Glutamatergic neuron (in vitro differentiated cells): ENCODE data around the gene ANK3. TPM values are rescaled to one million over a fixed set of nuclear protein-coding genes. Genes with fewer than 3 reads are reported as not detected.

Experiments
- DNase-seq: peaks from one replicate; pipeline ENCODE4 v3.0.0; 2022
- H3K27ac Mint-ChIP-seq: one replicate; pipeline ENCODE4 v1.8.0; 2020; ENCODE audit warnings: mild to moderate bottlenecking, mixed read lengths, inconsistent platforms; ENCODE audit not compliant: unreplicated experiment
- H3K27me3 Mint-ChIP-seq: one replicate; pipeline ENCODE4 v1.8.0; 2020; ENCODE audit warnings: mild to moderate bottlenecking, moderate library complexity, mixed read lengths, inconsistent platforms; ENCODE audit not compliant: unreplicated experiment
- H3K36me3 Mint-ChIP-seq: one replicate; pipeline ENCODE4 v1.8.0; 2020; ENCODE audit warnings: mild to moderate bottlenecking, mixed read lengths, inconsistent platforms; ENCODE audit not compliant: unreplicated experiment
- H3K4me1 Mint-ChIP-seq: one replicate; pipeline ENCODE4 v1.8.0; 2020; ENCODE audit warnings: mild to moderate bottlenecking, low read depth, mixed read lengths, inconsistent platforms; ENCODE audit not compliant: unreplicated experiment
- H3K4me3 Mint-ChIP-seq: one replicate; pipeline ENCODE4 v1.8.0; 2020; ENCODE audit warnings: mild to moderate bottlenecking, mixed read lengths, inconsistent platforms; ENCODE audit not compliant: unreplicated experiment
- H3K9me3 Mint-ChIP-seq: one replicate; pipeline ENCODE4 v1.8.0; 2020; ENCODE audit warnings: mild to moderate bottlenecking, moderate library complexity, mixed read lengths, inconsistent platforms; ENCODE audit not compliant: unreplicated experiment
- CTCF ChIP-seq: fragments of 200-600 bp; sonication (generic); IDR thresholded peaks from one replicate; pipeline ENCODE4 v1.5.0; 2021; ENCODE audit not compliant: partially characterized antibody, unreplicated experiment
- total RNA-seq: library from RNA; stranded (reverse); fragmentation: NEBNext Ultra II Directional; extraction: Animal tissue kit (Norgen Biotek cat#: 25700); gene quantifications from one replicate; pipeline ENCODE4 v1.2.1, GENCODE V29; 2021; ENCODE audit not compliant: unreplicated experiment

Gene ANK3
- total RNA-seq, 1 donor from 2014 or later: 84.9 TPM

GRCh38 chr10:60388116-60388625, 1.5 kb downstream of the ANK3 start:
- no peak for TF ChIP-seq CTCF
- Mint-ChIP-seq H3K27ac (peak overlapping the region; percentile 36), H3K4me1 (peaks cover 31% of the 10 kb centered on the region), H3K4me3 (peak overlapping the region; percentile 80), H3K36me3 (no peaks in the 10 kb centered on the region), H3K27me3 (no peaks in the 10 kb centered on the region), H3K9me3 (peaks cover 4% of the 10 kb centered on the region)
- DNase-seq: no peak

- Mint-ChIP-seq H3K36me3 (no peaks in the 10 kb centered on the region), H3K27me3 (no peaks in the 10 kb centered on the region), H3K4me3 (peak overlapping the region; percentile 62), H3K9me3 (peaks cover 4% of the 10 kb centered on the region), H3K4me1 (peaks cover 31% of the 10 kb centered on the region), H3K27ac (no peak overlapping the region)
- TF ChIP-seq CTCF: no peak
- DNase-seq: no peak
These were observed 2.1 kb downstream of the ANK3 start for GRCh38 chr10:60387531-60387930.

- TF ChIP-seq CTCF: no peak
- H3K4me1 Mint-ChIP-seq: peaks cover 19% of the 10 kb centered on the region
- DNase-seq: no peak
- no peak overlapping the region for H3K4me3 Mint-ChIP-seq
- no peaks in the 10 kb centered on the region for H3K27me3 Mint-ChIP-seq
- H3K9me3 Mint-ChIP-seq: peaks cover 3% of the 10 kb centered on the region
- no peaks in the 10 kb centered on the region for H3K36me3 Mint-ChIP-seq
- H3K27ac Mint-ChIP-seq: no peak overlapping the region
These were observed 4.3 kb downstream of the ANK3 start for GRCh38 chr10:60385399-60385738.

- Mint-ChIP-seq H3K9me3 (peaks cover 2% of the 10 kb centered on the region), H3K36me3 (no peaks in the 10 kb centered on the region), H3K4me1 (peaks cover 14% of the 10 kb centered on the region), H3K27me3 (no peaks in the 10 kb centered on the region), H3K4me3 (no peak overlapping the region), H3K27ac (no peak overlapping the region)
- no peak for TF ChIP-seq CTCF
- no peak for DNase-seq
These were observed 4.8 kb downstream of the ANK3 start for GRCh38 chr10:60384708-60385398.

GRCh38 chr10:60384011-60384410, 5.7 kb downstream of the ANK3 start:
- Mint-ChIP-seq H3K4me3 (no peak overlapping the region), H3K4me1 (peaks cover 7% of the 10 kb centered on the region), H3K27ac (no peak overlapping the region)

More at GRCh38 chr10:60384011-60384410, 5.7 kb downstream of the ANK3 start:
- Mint-ChIP-seq H3K36me3 (no peaks in the 10 kb centered on the region), H3K27me3 (no peaks in the 10 kb centered on the region), H3K9me3 (no peaks in the 10 kb centered on the region)
- DNase-seq: no peak
- no peak for TF ChIP-seq CTCF
